IMR-90 (cell line): ENCODE results near the gene CDKAL1. TPM values are rescaled to one million over a fixed set of nuclear protein-coding genes. Genes with fewer than 3 reads are reported as not detected.
"Not testable (repeated sequence)": the region's sequence is repeated elsewhere in the genome, so short reads cannot be mapped to it uniquely, and the experiment has no call there.

Experiments
- ATAC-seq: fragments of 200-7000 bp; cut with Tn5 transposase; 2 replicates; pipeline ENCODE4 v1.9.1; 2020; ENCODE audit warnings: low read depth, mild to moderate bottlenecking, moderate library complexity
- BruUV-seq: library from RNA; stranded (reverse); fragments of 400-500 nt; replicated peaks from 2 replicates; lab custom pipeline; 2021; lab: Mats Ljungman, UMichigan
- CTCF ChIA-PET: fragments of 300-600 bp; formaldehyde crosslinking; extraction: SDS; loops from one replicate; lab custom pipeline; 2021; ENCODE audit warnings: antibody characterized with exemption; lab: Yijun Ruan, JAX
- POLR2A ChIA-PET: fragments of 300-600 bp; sonication (Branson Sonifier 250); formaldehyde crosslinking; loops from one replicate; lab custom pipeline; 2022; ENCODE audit warnings: antibody characterized with exemption; ENCODE audit not compliant: unreplicated experiment; lab: Charles Lee
- DNase-seq: peaks from one replicate; pipeline ENCODE4 v3.0.0; 2013
- H2AFZ ChIP-seq: replicated peaks from 2 replicates; pipeline ENCODE3; 2013; ENCODE audit warnings: low read length, mild to moderate bottlenecking; ENCODE audit not compliant: poor library complexity
- H2AK5ac ChIP-seq: 2 replicates; pipeline ENCODE4 v1.6.1; 2013; ENCODE audit warnings: low read depth, low read length, inconsistent platforms
- H2AK9ac ChIP-seq: replicated peaks from 2 replicates; pipeline ENCODE3; 2013; ENCODE audit warnings: mild to moderate bottlenecking, low read depth, low read length, moderate library complexity; ENCODE audit not compliant: poor library complexity
- H2BK120ac ChIP-seq: 2 replicates; pipeline ENCODE4 v1.6.1; 2013; ENCODE audit warnings: low read depth, low read length, inconsistent platforms
- H2BK15ac ChIP-seq: 3 replicates; pipeline ENCODE4 v1.6.1; 2013; ENCODE audit warnings: low read depth, low read length, inconsistent platforms
- H2BK20ac ChIP-seq: 2 replicates; pipeline ENCODE4 v1.6.1; 2013; ENCODE audit warnings: low read depth, mild to moderate bottlenecking, inconsistent platforms, low read length, moderate library complexity
- H2BK5ac ChIP-seq: 2 replicates; pipeline ENCODE4 v1.6.1; 2013; ENCODE audit warnings: mild to moderate bottlenecking, low read depth, low read length, inconsistent platforms; ENCODE audit not compliant: poor library complexity, severe bottlenecking
- H3K14ac ChIP-seq: replicated peaks from 2 replicates; pipeline ENCODE4 v1.6.1; 2013; ENCODE audit warnings: low read depth, low read length, inconsistent platforms
- H3K18ac ChIP-seq: 2 replicates; pipeline ENCODE4 v1.6.1; 2013; ENCODE audit warnings: low read depth, low read length, control low read depth
- H3K23ac ChIP-seq: 2 replicates; pipeline ENCODE4 v1.6.1; 2013; ENCODE audit warnings: low read depth, low read length, inconsistent platforms
- H3K27ac ChIP-seq: 2 replicates; pipeline ENCODE4 v1.5.1; 2013; ENCODE audit warnings: mild to moderate bottlenecking, control low read depth, low read length; ENCODE audit not compliant: insufficient read depth
- H3K27me3 ChIP-seq: 2 replicates; pipeline ENCODE4 v1.6.1; 2013; ENCODE audit warnings: low read length; ENCODE audit not compliant: control insufficient read depth, insufficient read depth
- H3K36me3 ChIP-seq: 2 replicates; pipeline ENCODE4 v1.6.1; 2013; ENCODE audit warnings: low read length, mixed read lengths; ENCODE audit not compliant: control insufficient read depth, insufficient read depth
- H3K4ac ChIP-seq: 2 replicates; pipeline ENCODE4 v1.6.1; 2013; ENCODE audit warnings: low read depth, low read length, inconsistent platforms
- H3K4me1 ChIP-seq: 2 replicates; pipeline ENCODE4 v1.6.1; 2013; ENCODE audit warnings: low read length, mixed read lengths; ENCODE audit not compliant: control insufficient read depth, insufficient read depth
- H3K4me2 ChIP-seq: 2 replicates; pipeline ENCODE4 v1.6.1; 2013; ENCODE audit warnings: low read depth, mild to moderate bottlenecking, control low read depth, low read length, moderate library complexity
- H3K4me3 ChIP-seq: 2 replicates; pipeline ENCODE4 v1.5.1; 2013; ENCODE audit warnings: low read depth, mild to moderate bottlenecking, control low read depth, low read length, moderate library complexity; ENCODE audit not compliant: insufficient read depth
- H3K56ac ChIP-seq: 2 replicates; pipeline ENCODE4 v1.6.1; 2013; ENCODE audit warnings: low read length, inconsistent platforms; ENCODE audit not compliant: insufficient read depth; ENCODE audit errors: extremely low read depth
- H3K79me1 ChIP-seq, 2 experiments: 2 replicates each; pipeline ENCODE4 v1.6.1; 2013; ENCODE audit warnings: low read length in 2 of 2, inconsistent platforms in 1 of 2, low read depth in 1 of 2
- H3K9ac ChIP-seq: 2 replicates; pipeline ENCODE4 v1.6.1; 2013; ENCODE audit warnings: low read depth, low read length, control low read depth
- H3K9me1 ChIP-seq: 2 replicates; pipeline ENCODE4 v1.6.1; 2013; ENCODE audit warnings: low read length, inconsistent platforms; ENCODE audit not compliant: insufficient read depth
- H3K9me3 ChIP-seq: 2 replicates; pipeline ENCODE4 v1.6.1; 2013; ENCODE audit warnings: low read length; ENCODE audit not compliant: control insufficient read depth, insufficient read depth
- H4K20me1 ChIP-seq: 2 replicates; pipeline ENCODE4 v1.6.1; 2013; ENCODE audit warnings: low read length, inconsistent platforms; ENCODE audit not compliant: insufficient read depth
- H4K5ac ChIP-seq: 2 replicates; pipeline ENCODE4 v1.6.1; 2013; ENCODE audit warnings: mild to moderate bottlenecking, low read depth, low read length, control low read depth
- H4K8ac ChIP-seq, 2 experiments: 2 replicates each; pipeline ENCODE4 v1.6.1; 2013; ENCODE audit warnings: low read depth in 2 of 2, low read length in 2 of 2, control low read depth in 1 of 2, inconsistent platforms in 1 of 2
- H4K91ac ChIP-seq: 2 replicates; pipeline ENCODE4 v1.6.1; 2013; ENCODE audit warnings: low read depth, low read length, inconsistent platforms; ENCODE audit not compliant: insufficient read depth
- WGBS, 2 experiments: methylation state at CpG; one replicate each; pipeline versions ENCODE4 v1.1.5 to v1.1.7; 2013; ENCODE audit warnings: missing lambda C conversion rate in 2 of 2; ENCODE audit not compliant: insufficient read length in 1 of 2; ENCODE audit errors: extremely low coverage in 2 of 2; 5-methylcytosine and 5-hydroxymethylcytosine counted together
- dilution Hi-C: fragments of 300-500 bp; cut with HindIII; formaldehyde crosslinking; loops from one replicate; pipeline ENCODE4 v1.14.3; 2018; ENCODE audit warnings: low sequenced_read_pairs; ENCODE audit not compliant: unreplicated experiment
- in situ Hi-C: fragments of 300-500 bp; cut with MboI; formaldehyde crosslinking; loops from 3 replicates; pipeline ENCODE4 v1.14.3; 2019; ENCODE audit warnings: low sequenced_read_pairs, inconsistent platforms, mixed read lengths
- intact Hi-C: fragments of 100-400 bp; cut with micrococcal nuclease; formaldehyde crosslinking; loops from 2 replicates; pipeline ENCODE4 v1.10.0; 2022
- polyA plus RNA-seq, 3 experiments: library from polyadenylated mRNA; depleted of rRNA; stranded (reverse); fragments of >200 nt; gene quantifications; 2 replicates each; pipeline ENCODE4 v1.2.3, GENCODE V29; 2012; ENCODE audit warnings: low replicate concordance in 1 of 3
- total RNA-seq: library from RNA; depleted of rRNA; stranded (reverse); fragments of >200 nt; gene quantifications from 2 replicates; pipeline ENCODE4 v1.2.3, GENCODE V29; 2012

CDKAL1 gene
- total and polyA plus RNA-seq, 2 of the 4 experiments (the other 2 are of a cell fraction), result 3.7 to 13.1 TPM

DNA sequence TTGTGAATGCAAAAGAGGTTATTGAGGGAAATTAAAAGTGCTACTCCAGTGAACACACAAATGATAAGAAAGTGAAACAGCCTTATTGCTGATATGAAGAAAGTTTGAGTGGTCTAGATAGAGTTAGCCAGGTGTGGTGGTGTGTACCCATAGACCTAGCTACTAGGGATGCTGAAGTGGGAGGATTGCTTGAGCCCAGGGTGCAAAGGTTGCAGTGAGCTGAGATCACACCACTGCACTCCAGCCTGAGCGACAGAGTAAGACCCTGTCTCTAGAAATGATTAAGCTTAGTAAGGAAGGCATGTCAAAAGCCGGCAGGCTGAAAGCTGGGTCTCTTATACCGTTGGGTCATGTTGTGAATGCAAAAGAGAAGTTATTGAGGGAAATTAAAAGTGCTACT, 389.8 kb downstream of the CDKAL1 start:
- H3K9me1 ChIP-seq, H2BK120ac ChIP-seq, H2AK9ac ChIP-seq, H4K91ac ChIP-seq, intact Hi-C loops, H3K4ac ChIP-seq, H3K4me1 ChIP-seq, H3K56ac ChIP-seq, H3K23ac ChIP-seq, H2BK5ac ChIP-seq, dilution Hi-C loops, H2AFZ ChIP-seq, H4K5ac ChIP-seq, H3K36me3 ChIP-seq, CTCF ChIA-PET, ATAC-seq, H3K9me3 ChIP-seq, H4K8ac ChIP-seq, in situ Hi-C loops, H3K14ac ChIP-seq, POLR2A ChIA-PET, H2AK5ac ChIP-seq, H3K18ac ChIP-seq, H2BK20ac ChIP-seq, H3K4me3 ChIP-seq, H3K79me1 ChIP-seq, H3K9ac ChIP-seq, H3K27me3 ChIP-seq, BruUV-seq, H2BK15ac ChIP-seq, H3K27ac ChIP-seq, H3K4me2 ChIP-seq, DNase-seq, H4K20me1 ChIP-seq: not testable (repeated sequence)
- no CpG with 5 or more reads among the region's 3 CpGs for WGBS, 2 experiments
